NCI-H187 (cell line): ENCODE data around the gene DDX51.

Experiments
- DNase-seq, 2 experiments: peaks; one replicate each; lab custom pipeline; 2025; lab: John Stamatoyannopoulos, UW

Gene DDX51, protein sequence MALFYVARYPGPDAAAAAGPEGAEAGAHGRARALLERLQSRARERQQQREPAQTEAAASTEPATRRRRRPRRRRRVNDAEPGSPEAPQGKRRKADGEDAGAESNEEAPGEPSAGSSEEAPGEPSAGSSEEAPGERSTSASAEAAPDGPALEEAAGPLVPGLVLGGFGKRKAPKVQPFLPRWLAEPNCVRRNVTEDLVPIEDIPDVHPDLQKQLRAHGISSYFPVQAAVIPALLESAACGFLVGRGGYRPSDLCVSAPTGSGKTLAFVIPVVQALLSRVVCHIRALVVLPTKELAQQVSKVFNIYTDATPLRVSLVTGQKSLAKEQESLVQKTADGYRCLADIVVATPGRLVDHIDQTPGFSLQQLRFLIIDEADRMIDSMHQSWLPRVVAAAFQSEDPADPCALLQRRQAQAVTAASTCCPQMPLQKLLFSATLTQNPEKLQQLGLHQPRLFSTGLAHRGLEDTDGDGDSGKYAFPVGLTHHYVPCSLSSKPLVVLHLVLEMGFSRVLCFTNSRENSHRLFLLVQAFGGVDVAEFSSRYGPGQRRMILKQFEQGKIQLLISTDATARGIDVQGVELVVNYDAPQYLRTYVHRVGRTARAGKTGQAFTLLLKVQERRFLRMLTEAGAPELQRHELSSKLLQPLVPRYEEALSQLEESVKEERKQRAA

DNA sequence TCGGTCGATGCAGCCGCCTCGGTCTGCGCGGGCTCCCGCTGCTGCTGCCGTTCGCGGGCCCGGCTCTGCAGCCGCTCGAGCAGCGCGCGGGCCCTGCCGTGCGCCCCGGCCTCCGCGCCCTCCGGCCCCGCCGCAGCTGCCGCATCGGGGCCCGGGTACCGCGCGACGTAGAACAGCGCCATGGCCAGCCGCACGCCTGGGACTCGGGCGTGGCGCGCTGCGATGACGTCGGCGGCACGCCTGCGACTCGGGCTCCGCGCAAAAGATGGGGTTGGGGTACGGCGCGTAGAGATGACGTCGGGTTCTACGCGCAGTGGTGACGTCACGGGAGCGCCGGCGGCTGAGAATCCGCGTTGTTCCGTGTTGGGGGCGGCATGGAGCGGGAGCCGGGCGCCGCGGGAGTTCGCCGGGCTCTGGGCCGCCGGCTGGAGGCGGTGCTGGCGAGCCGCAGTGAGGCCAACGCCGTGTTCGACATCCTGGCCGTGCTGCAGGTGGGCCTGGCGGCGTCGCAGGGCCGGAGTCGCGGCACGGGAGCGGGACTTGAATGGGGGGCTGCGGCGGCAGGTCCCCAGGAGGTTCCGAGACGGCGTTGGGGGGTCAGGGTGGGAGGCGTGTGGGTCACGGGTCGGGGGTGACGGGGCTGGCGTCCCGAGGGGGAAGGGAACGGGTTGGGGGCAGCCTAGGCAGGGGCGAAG, at the start of gene DDX51, which contains the start of gene NOC4L:
DDX51 (minus strand) TSS at position 205 of the 695 bp plus-strand sequence; CDS start at position 182, 23 bp downstream.
NOC4L (plus strand) TSS at position 343 of the 695 bp plus-strand sequence; CDS start at position 375, 32 bp downstream.
- DNase-seq, result peak; percentile 90 to 96

DNA sequence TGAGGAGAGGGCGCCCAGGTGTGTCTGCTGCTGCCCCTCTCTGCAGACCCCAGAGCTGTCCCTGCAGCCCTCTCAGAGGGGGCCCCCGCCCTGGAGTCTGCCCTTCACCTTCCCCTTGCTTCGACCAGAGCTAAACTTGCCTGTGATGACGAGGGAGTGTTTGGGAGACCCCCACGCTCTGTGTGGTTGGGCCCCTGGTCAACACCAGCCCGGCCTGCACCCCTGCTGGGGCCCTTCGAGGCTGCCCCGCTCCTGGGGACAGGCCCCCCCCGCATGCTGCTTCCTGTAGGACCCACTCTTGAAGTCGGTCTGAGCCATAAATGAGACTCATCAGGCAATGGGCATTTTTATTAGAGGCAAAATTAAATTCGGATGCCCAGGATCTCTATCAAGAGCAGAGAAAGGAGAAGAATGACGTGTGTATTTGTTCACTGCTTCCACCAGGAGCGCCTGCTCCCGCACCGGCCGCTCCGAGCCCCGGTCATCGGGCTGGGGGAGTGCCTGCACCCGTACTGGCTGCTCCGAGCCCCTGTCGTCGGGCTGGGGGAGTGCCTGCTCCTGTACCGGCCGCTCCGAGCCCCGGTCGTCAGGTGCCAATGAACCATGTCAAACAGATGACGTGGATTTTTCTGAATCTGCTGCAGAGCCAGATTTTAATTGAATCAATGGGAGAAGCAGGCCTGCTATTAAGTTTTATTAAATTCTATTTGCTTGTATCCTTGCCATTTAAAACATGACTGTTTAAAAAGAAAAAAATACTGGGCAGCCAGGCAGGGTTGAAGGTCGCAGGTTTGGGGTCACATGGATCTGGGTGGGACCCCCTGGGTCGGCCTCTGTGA, 47.8 kb upstream of the DDX51 start:
- no peak for DNase-seq

DNA sequence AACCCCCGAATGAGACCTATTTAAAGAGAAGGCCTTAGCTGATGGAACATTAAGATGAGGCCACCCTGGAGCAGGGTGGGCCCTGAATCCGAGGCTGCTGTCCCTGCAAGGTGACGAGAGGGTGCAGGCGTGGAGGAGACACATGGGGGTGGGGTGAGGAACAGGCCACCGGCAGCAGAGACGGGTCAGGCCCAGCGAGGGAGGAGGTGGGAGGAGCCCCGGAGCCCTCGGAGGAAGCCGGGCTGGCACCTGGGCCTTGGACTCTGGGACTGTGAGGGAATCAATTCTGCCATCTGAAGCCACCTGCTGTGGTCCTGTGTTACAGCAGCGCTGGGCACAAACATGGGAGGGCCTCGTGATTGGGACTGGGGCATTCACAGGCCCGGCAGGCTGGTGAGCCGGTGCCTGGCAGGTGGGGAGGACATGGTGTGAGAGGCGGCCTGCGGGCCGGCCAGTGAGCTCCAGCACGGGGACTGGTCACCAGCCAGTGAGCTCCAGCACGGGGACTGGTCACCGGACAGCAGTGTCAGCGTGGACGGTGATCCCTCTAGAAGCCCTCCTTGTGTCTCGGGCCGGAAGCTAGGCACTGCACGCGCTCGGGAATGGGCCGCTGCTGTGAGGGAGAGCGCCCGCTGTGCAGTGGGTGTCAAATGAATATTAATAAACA, 46.8 kb upstream of the DDX51 start:
- DNase-seq, result no peak

DNA sequence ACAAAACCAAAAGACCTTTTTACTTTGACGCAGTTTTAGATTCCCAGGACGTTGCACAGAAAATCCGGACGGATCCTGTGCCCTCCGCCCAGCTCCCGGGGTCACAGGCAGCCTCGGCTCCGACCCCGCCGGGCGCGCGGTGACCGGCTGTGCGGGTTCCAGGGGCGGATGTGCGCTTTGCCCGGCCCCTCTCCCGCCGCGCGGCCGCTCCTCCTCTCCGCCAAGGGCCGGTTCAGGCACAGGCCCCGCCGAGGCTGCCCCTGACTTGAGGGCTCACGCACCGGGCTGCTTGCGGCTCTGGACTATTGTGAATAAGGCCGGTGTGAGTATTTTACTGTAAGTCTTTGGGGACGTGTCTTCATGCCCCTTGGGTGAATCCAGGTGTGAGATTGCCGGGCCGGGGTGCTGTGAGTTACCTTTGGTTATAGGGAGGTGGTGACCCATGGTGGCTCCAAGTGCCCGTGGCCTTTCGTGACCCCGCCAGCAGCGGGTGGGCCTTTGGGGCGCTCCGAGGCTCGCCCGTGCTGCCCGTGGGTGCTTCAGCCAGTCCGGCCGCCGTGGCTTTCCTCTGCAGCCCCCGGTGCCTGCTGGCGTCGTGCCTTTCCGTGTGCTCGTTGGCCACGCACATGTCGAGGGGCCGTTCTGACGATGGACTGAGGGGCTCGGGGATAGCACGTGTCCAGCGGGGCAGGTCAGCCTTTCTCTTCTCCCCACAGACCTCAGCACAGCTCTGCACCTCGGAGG, 46.1 kb upstream of the DDX51 start:
- no peak for DNase-seq

DNA sequence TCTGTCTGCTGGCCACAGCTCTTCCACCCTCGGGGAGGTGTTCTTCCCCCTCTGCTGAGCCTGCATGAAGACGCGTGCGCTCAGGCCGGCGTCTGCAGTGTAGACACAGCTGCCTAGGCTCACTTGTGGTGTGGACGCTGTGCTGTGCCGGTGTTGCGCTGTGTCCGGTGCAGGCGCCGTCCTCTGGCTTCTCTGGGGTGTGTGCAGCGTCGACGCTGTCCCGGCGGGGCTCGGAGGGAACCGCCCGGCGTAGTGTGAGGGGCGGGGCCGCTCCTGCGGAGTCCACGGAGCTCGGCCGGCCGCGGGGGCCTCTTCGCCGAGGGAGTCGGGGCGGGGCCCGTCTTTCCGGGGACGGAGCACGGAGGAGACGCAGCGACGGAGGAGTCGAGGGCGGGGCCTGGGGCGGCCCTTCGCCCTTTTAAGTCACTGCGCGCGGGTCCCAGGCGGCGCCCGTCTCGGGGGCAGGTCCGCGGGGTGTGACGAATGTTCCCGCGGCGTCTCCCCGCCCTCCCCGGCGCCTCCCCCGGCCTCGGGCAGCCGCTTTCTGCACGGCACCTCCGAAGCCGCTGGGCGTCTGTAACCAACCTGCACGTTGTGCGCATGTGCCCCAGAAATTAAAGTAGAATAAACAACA, 45.4 kb upstream of the DDX51 start:
- peak; percentile 45 to 92 for DNase-seq

DNA sequence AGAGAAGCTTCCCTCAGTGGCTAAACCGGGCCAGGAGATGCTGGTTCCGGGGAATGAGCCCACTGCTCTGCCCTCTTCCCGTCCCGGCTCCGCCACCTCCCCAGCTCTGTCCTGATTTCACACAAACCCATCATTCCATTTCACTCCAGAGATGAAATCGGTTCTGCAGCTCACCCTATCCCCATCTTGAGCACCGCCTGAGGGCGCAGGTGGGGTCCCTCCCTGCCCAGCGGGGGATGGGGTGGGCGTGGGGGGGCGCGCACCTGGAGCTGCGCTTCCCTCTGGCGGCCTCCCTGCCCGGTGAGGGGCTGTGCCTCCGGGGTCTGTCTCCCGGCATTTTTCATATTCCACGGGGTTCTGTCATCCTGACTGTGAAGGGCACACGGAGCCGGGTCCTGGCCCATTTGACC, 44.8 kb upstream of the DDX51 start:
- no peak for DNase-seq

DNA sequence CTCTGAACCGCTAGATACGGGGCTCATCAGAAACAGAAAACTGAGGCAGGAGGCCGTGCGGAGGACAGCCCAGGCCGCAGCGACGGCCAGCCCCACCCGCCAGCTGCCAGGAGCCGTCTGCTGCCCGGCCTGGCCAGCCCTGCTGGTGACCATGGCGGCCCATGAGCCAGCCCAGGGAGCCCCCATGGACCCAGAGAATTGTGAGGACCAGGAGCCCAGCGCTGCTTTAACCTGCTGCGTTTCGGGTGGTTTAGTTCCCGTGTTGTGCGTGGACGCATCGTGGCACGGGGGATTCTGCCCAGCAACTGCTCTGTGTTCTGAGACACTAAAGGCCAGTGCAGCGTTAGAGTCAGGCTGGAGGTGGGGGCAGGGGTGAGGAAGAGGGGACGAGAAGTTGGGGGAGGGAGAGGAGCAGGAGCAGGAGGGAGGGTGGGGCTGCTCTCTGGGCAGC, 44.4 kb upstream of the DDX51 start:
- no peak for DNase-seq

DNA sequence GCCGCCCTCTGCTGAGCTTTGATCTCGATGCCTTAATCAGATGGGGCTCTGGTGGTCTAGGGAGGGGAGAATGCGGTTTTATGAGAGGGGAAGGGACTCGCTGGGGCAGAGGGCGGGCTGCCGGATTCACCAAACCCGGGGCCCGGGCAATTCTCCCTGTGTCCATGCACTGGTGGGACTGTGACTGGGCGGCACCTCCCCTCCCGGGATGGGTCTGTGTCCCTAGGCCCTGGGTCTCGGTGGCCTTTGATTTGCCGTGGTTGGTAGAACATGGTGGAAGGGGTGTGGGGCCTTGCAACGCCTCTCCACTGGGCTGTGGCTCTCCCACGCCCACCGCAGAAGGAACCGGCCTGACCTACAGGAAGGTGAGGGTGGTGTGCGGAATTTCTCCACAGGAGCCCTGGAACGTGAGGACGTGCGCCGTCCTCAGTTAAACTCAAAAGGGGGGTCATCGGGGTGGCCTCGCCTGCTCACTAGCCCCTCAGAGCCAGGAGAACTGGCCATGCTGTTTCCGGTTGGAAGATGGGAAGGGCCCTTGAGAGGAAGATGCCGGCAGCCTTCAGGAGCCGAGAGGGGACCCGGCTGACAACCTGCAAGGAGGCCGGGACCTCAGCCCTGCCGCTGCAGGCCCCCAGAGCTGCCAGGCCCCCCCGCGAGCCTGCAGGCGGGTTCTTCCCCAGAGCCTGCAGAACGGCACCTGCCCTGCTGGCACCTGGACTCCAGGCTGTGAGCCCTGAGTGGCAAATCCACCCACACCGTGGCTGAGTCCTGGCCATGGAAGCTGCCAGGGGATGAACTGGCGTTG, 43.7 kb upstream of the DDX51 start:
- DNase-seq, result no peak

DNA sequence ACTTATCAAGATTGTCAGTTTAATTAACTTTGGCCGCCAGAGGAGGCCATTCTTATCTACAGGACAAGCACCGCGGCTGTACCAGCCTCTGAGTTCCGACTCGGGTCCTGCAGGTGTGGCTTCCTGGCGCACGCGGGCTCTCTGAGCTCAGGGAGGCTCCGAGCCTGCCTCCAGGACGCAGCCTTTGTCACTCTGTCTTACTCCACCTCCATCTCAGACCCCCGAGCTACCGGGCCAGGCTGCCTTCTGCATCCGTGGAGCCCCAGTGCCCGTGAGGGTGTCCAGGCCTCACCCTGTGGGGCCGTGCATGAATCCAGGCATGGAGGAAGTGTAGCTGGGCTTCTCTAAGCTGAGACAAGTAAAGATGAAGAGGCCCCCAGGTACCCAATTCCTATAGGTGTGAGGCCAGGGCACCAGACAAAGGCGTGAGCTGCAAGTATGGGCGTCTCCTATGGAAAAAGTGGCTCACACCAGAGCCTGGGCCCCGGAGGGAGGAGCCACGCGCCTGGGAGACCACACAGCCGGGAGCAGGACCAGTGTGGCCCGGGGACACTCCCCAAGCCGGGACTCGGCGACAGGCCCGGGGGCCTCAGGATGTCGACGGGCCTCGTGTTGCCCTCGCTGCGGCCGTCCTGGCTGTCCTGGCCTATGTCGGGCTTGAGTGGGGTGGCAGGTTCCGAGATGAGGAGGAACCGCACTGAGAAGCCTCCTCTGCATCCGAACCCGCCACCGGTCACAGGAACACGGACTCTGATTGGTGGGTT, 42.9 kb upstream of the DDX51 start:
- no peak for DNase-seq

DNA sequence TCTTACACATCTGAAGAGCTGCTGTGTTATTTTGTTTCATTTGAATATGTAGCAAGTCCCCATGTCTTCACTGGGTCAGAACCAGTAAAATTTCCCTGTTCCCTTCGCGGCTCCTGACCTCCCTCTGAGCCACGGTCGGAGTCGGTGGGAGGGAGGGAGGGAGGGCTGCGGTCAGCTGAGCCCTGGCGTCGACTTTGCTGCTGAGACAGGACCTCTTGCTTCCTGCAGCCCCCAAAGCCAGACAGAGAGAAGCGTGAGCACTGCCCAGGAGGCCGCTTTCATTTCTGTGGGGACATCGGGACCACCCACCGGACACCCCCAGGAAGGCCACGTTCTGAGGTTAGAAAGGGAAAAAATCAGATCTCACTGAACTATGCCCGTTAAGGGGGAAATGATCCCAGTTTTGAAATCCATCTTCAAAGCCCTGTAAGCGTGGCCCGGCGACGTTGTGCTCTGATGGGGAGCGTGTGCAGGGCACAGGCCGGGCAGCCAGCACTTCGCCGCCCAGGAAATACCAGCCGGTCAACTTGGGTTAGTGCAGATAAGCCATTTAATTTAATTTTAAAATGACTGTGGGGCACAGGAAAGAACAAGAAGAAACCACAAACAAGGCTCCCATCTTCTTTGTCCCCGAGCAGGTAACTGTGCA, 42.2 kb upstream of the DDX51 start:
- no peak for DNase-seq

DNA sequence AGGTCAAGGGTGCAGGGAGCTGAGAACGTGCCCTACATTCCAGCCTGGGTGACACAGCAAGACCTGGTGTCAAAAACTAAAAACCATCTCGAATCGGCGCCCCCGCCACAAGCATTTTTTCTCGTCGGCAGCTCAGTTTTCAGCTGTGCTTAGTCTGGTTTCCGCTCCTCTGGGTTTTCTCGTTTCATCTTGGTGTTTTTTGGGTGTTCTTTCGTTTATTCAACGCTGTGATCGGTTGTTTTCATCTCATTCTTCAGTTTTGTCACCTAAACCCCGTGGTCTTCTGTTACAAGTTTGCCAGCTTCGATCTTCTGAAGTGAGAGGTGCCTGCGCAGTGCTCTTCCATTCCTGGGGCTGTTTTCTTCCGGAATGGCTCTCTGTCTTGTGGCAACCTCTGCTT, 41.6 kb upstream of the DDX51 start:
- no peak for DNase-seq

DNA sequence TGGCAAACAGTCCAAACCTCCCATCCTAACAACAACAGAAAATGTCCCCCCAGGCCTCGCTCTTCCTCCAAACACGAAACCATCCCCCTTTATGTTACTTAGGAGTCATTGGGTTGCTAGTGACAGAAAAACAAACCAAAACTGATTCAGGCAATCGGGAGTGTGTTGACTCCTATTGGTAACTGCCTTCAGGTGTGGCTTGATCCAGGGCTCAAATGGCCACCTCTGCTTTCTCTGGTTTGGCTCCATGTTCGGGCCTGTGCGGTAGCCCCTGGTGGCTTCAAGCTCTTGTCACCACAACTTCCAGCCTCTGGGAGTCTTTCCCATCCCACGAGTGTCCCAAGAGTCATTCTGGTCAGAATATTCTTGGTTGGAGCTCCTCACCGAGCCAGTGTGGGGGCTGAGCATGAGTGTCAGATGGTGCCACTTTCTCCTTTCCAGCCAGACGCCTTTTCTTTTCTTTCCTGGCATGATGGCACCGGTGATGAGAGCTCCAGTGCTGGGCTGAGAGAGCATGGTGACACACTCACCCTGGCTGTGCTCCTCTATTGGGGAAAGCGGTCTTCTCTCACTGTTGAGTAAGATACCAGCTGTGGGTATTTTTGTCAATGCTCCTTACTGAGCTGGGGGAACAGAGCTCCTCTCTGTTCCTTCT, 38.7 kb upstream of the DDX51 start:
- no peak for DNase-seq

DNA sequence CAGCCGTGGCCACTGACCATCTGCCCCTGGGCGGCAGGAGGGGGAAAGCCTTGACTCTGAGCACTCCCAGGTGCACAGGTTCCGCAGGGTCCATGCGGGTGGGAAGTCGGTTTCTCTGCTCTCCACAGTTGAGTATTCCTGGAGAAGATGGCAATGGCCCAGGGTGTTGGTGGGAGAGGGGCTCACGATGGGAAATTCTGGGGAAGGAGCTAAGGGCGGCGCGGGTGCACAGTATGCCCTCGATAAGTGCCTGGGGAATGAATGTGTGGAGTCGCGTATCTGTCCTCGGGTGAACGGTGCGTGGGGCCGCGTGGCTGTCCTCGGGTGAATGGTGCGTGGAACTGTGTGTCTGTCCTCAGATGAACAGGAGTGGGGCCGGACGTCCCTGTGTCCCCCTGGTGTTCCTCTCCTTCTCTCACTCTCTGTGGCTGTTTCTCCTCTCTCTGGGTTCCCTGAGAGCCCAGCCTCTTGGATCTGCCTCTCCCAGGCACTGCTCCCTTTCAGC, 38.1 kb upstream of the DDX51 start:
- DNase-seq, result no peak

DNA sequence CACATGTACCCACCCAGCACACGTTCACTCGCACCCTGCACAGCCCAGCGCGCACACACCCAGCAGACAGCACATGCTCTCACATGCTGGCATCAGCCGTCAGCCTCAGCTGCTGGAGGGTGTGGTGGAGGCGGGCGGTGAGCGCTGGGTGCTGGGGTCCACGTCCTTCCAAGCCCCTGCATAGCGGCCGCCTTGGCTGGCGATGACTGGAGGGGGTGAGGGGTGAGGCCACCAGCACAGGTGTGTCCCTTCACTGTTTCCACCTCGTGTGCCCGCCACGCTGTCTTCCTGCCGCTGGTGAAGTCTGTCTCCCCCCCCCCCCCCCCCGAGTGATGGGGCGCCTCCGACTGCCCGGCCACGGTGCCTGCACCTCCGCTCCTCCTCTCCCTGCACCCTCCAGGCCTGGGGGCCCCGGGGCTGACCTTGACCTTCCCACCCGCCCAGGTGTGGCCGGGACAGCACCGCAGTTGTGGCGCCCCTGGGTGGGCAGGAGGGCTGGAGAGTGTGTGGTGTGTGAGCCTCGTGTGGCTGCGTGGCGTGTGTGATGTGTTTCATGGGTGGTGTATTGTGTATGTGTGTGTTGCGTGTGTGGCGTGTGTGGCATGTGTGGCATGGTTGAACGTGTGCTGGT, 37.6 kb upstream of the DDX51 start:
- no peak for DNase-seq

DNA sequence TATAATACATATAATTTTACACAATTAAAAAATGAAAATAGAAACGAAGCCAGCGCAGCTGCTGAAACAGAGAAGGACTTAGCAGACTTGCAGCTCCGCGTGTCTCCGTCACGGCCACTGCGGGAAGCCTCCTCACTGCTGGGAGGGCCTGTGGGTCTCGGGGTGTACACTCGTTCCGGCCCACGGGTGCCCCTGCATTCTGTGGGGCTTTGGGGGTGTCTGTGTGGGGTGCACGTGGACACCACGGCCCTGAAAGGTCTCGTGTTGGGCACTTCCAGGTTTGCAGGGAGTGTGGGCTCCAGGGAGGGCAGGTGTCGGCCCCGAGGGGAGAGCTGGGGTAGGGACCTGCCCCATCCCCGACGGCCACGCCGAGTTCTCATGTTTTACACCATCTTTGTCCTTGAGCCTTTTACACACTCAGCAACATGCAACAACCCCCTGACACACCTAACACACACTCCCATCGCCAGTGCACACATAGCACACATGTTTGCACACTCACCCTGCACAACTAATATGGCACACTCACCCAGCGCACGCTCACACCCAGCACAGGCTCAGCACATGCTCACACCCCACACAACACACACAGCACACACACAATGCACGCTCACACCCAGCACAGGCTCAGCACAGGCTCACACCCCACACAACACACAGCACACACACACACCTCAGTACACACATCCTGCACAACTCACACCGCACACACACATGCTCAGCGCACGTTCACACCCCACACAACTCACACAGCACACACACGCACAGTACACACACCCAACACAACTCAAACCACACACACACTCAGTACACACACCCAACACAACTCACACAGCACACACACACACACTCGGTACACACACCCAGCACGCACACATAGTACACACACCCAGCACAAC, 36.8 kb upstream of the DDX51 start:
- DNase-seq, result no peak
